ENCODE results near the gene BEND5. TPM values are rescaled to one million over a fixed set of nuclear protein-coding genes. Genes with fewer than 3 reads are reported as not detected.

The BEND5 gene
- polyA plus RNA-seq, 3 donors = 25.5 to 31.4 (median 26.5) TPM

- no peak for DNase-seq (ENCODE audit: extremely low read depth in 1 of 11, low read depth in 9 of 11, low spot score in 4 of 11)
These were observed 36.1 kb downstream of the BEND5 start for GRCh38 chr1:48740621-48741020.

- no peak for DNase-seq (ENCODE audit: extremely low read depth in 1 of 11, low read depth in 9 of 11, low spot score in 4 of 11)
These were observed 37.6 kb downstream of the BEND5 start for GRCh38 chr1:48739091-48739490.

DNA sequence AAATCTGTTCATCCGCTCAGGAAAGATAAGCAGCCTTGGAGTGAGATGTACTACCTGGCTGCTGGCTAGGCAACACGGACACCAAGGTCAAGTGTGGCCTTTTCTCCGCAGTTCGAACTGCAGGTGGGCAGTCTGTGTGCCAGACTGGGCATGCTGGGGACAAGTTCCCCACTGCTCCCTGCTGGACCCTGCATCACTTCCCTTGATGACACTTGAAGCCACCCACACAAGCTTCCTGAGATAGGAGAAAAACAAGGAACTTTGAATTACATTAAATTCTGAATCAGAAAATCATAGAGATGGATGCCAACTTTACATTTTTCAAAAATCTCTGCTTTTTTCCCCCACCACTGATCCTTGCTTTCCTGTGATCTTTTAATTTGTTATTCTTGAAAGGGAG lies 38.3 kb downstream of the BEND5 start:
- DNase-seq (ENCODE audit: extremely low read depth in 1 of 11, low read depth in 9 of 11, low spot score in 4 of 11) = no peak

DNA sequence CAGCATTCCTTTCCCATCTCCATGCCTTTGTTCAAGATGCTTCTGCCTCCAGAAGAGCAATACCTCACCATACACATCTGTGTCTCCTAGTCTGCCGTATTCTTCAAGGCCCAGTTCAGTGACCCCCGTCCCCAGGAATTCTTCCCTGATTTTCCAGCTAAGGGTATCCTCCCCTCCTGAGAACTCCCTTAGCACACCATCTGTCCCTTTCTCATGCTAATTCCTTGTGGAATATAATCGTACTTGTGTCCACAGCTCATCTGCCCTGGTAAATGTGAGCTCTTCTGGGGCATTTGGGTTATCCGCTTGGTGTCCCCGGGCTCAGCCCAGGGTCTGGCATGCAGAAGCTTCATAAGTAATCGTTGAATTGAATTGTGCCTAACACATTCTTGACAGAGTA lies 40.9 kb downstream of the BEND5 start:
- no peak for DNase-seq (ENCODE audit: extremely low read depth in 1 of 11, low read depth in 9 of 11, low spot score in 4 of 11)

DNA sequence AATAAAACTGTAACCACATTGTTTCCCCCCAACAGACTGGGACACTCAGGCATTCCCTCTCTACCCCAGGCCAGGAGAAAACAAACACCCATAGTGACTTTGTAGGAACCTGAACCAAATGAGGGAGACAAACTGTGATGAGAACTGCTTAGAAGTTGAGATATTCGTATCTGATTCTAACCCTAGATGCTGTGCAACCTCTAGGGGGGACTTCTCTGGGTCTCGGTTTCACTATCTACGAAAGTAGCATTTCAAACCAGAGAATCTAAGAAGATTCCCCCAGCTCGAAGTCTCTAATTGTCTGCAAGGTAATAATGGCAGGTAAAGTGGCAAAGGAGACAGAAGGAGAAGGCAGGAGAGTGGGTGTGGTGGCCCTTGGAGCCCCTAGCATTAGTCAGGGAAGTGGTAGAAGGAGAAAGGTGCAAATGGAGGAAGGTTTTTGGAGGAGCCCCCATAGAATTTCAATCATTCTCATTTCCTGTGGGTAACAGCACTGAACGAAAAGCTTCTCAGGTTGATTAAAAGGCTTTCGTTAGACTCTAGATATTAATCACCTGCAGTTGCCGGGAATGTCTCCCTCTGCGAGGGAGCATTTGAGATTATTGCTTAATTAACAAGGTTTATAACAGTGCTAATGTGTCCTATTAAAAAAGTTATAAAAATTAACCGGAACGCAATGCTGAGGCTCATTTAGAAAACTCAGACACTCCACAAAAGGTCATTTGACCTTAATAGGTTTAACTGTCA lies 46.4 kb downstream of the BEND5 start:
- DNase-seq (ENCODE audit: extremely low read depth in 1 of 11, low read depth in 9 of 11, low spot score in 4 of 11) = no peak

DNA sequence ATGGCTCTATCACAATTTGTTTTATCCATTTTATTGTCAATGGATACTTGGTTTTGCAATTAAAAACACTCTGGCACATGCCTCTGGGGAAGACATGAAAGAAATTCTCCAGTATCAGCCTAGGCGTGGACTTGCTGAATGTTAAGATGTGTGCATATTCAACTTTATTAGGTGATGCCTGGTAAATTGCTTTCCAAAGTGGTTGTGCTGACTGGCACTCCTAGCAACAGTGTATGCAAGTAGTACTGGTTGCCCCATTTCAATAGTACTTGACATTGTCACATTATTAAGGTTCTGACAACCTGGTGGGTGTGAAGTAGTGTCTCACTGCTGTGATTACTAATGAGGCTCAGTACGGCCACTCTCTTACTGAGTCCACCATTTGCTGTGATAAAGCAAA lies 48.1 kb downstream of the BEND5 start:
- no peak for DNase-seq (ENCODE audit: extremely low read depth in 1 of 11, low read depth in 9 of 11, low spot score in 4 of 11)

DNA sequence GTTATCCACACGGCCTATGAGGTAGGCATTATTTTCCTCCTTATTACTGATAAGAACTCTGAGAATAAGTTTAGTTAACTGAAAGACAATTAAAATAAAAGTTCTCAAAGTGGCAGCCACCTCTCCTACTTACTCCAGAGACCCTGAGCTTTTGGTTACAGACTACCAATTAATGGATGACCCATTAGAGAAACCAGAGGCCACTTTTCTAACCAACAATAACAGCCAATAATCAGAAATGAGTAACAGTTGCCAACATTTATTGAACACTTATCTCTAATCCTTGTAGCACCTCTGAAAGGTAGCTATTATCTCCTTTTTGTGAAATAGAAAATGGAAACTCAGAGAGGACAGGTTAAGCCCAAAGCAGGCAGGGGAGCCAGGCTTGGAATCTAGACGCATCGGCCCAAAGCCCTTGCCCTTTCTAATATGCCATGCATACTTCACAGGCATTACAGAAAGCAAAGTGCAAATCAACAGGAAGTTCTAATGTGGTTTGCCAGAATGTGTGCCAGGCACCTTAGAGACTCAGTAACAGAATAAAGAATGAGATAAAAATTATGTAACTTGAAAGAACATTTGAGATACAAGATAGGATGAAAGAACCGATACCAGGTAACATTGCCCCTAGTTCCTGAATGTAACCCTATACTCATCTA lies 50.0 kb downstream of the BEND5 start:
- no peak for DNase-seq (ENCODE audit: extremely low read depth in 1 of 11, low read depth in 9 of 11, low spot score in 4 of 11)

GRCh38 chr1:48726139-48726538 lies 50.6 kb downstream of the BEND5 start:
- no peak for DNase-seq (ENCODE audit: extremely low read depth in 1 of 11, low read depth in 9 of 11, low spot score in 4 of 11)

DNA sequence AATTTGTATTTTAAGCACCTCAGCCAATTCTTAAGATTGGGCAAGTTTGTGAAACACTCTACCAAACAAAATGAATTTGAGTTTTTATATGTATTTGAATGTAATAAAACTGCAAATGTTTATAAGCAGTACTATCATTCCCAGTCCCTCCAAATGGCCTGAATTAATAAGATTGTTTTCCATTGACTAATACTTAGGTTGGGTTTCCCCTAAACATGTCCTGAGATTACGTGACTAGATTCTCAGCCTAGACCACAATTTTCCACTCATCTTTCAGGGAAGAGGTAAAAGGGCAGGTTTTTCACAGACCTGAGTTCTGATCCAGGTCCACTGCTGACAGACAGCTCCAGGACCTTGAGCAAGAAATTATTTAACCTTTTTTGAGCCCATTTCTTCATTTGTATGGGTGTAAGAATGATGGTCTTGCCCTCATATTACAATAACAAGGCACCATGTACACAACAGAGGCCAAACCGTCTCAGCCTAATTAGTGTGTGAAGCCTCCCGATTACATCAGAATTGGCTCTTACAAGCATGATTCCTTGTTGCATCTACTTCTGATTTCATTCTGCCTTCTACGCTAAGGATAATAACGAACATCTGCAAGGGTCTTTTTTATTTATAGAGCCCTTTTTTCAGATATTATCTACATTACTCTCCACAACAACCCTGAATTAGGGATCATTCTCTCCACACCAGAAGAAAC lies 51.2 kb downstream of the BEND5 start:
- no peak for DNase-seq (ENCODE audit: extremely low read depth in 1 of 11, low read depth in 9 of 11, low spot score in 4 of 11)

DNA sequence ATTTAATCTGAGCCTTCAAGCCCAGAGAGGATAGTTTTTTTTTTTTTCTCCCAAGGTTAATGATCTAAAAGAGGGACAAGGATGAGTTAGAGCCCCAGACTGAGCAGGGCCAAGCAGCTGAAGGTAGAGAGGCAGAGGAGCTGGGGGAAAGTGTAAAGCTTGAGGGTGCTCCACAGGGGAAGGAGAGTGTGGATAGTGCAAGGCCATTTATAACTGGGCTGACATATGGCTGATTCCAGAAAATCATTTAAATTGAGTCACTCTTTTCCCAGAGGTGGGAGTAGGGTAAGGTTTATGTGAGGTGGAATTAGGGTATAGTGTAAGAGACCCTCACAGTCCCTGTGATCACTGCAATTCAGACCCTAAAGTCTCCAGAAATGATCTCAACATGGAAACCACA lies 55.8 kb downstream of the BEND5 start:
- no peak for DNase-seq (ENCODE audit: extremely low read depth in 1 of 11, low read depth in 9 of 11, low spot score in 4 of 11)

- DNase-seq (ENCODE audit: extremely low read depth in 1 of 11, low read depth in 9 of 11, low spot score in 4 of 11) = no peak
These were observed 58.0 kb downstream of the BEND5 start for GRCh38 chr1:48718705-48719104.

- no peak for DNase-seq (ENCODE audit: extremely low read depth in 1 of 11, low read depth in 9 of 11, low spot score in 4 of 11)
These were observed 58.5 kb downstream of the BEND5 start for GRCh38 chr1:48718116-48718630.

DNA sequence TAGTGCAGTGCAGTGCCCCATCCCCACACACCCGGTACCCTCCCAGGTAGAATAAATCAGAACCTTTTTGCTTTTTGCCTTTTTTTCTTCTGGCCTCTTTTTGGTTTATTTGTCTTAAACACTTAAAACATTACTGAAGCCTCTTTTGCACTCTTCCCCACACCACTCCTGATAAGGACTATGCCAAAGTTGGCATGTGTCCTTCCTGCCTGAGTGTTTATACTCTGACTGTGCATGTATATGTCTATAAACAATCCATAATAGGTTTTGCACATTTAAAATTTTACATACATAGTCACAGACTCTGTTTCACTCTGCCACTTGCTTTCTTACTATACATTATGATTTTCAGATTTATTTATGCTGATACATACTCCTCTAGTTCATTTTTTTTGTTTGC lies 59.6 kb downstream of the BEND5 start:
- DNase-seq (ENCODE audit: extremely low read depth in 1 of 11, low read depth in 9 of 11, low spot score in 4 of 11) = no peak

DNA sequence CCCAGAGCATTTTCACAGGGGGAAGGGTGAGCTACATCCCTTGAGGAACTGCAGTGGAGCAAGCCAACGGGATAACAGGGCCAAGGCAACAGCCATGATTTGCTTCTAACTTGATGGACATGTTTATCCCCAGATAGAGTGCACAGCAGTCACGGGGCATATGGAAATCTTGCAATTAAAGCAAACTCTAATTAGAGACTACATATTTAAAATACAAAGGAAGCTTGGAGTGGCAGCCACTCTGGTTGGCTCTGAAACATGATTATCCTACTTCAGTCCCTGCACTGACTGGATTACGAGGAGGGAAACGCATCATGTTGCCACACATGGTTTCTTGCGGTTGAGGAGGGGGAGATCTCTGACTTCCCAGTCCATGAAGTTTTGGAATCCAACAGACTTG lies 60.8 kb downstream of the BEND5 start:
- DNase-seq (ENCODE audit: extremely low read depth in 1 of 11, low read depth in 9 of 11, low spot score in 4 of 11) = no peak

- no peak for DNase-seq (ENCODE audit: extremely low read depth in 1 of 11, low read depth in 9 of 11, low spot score in 4 of 11)
These were observed 65.8 kb downstream of the BEND5 start for GRCh38 chr1:48710915-48711314.

DNA sequence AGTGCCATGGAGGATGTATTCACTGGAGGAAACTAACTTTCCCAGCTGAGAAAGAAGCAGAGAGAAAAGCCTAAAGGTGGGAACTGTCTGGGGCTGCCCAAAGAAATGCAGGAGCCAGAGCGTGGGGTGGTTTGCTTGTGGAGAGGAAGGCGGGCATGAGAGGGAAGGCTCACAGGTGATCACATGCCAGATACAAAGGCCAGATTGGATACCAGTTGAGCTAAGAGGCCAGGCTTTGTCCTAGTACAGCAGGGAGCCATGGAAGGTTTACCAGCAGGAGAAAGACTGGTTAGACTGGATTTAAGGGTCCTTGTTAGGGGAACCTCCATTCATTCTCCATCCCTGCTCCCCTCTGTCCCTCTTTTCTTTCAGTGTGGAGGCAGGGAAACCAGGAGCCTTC lies 66.4 kb downstream of the BEND5 start:
- DNase-seq (ENCODE audit: extremely low read depth in 1 of 11, low read depth in 9 of 11, low spot score in 4 of 11) = no peak

DNA sequence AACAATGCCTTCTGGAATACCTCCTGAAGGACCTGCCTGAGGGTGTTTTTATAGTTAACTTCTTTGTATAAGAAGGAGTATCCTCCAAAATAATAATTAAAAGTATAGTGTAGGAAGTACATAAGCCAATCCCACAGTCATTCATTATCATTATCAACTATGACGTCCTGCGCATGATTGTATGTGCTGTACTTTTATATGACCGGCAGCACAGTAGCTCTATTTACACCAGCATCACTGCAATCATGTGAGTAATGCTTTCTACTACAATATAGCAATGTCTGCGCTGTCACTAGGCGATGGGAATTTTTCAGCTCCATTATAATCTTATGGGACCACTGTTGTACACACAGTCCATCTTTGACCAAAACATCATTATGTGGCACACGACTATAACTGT lies 72.0 kb downstream of the BEND5 start:
- DNase-seq (ENCODE audit: extremely low read depth in 1 of 11, low read depth in 9 of 11, low spot score in 4 of 11) = no peak

DNA sequence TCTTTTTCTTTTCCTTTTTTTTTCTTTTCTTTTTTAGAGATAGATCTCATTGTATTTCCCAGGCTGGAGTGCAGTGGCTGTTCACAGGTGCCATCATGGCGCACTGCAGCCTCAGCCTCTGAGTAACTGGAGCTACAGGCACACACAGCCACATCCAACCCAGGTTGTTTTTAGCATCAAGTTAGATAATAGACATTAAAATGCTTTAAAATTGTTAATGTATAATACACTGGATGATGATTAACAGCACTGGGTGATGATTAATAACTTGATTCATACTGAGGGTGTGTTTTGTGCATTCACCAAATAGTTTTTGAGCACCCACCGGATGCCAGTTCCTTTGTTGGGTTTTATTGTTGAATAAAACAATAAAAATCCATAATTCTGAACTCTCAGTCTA lies 75.2 kb downstream of the BEND5 start:
- DNase-seq (ENCODE audit: extremely low read depth in 1 of 11, low read depth in 9 of 11, low spot score in 4 of 11) = no peak

- DNase-seq (ENCODE audit: extremely low read depth in 1 of 11, low read depth in 9 of 11, low spot score in 4 of 11) = peak in 4 of 11 donors; percentile 28 to 49 (median 40)
These were observed 79.5 kb downstream of the BEND5 start for GRCh38 chr1:48697066-48697707.

GRCh38 chr1:48695161-48695560 lies 81.5 kb downstream of the BEND5 start:
- no peak for DNase-seq (ENCODE audit: extremely low read depth in 1 of 11, low read depth in 9 of 11, low spot score in 4 of 11)

Data from renal cortex interstitium (tissue), 11 donors.